ENCODE measurements around the gene C8A.

The C8A gene

GRCh38 chr1:56923201-56923600 is 68.6 kb downstream of the C8A start:
- DNase-seq (ENCODE audit: low read depth), result no peak
- no peak for TF ChIP-seq CTCF (conservative IDR thresholded peaks at IDR 0.05; ENCODE audit: control insufficient read depth, insufficient read depth, low read depth, low read length)

GRCh38 chr1:56924116-56924515 is 69.5 kb downstream of the C8A start:
- DNase-seq (ENCODE audit: low read depth), result no peak
- H3K4me3 ChIP-seq (ENCODE audit: control insufficient read depth, low read depth, low read length), result no peak overlapping the region
- no peak for TF ChIP-seq CTCF (conservative IDR thresholded peaks at IDR 0.05; ENCODE audit: control insufficient read depth, insufficient read depth, low read depth, low read length)

More at GRCh38 chr1:56923201-56923600, 68.6 kb downstream of the C8A start:
- H3K4me3 ChIP-seq (ENCODE audit: control insufficient read depth, low read depth, low read length), result no peak overlapping the region

- no peak for DNase-seq (ENCODE audit: low read depth)
- no peak overlapping the region for H3K4me3 ChIP-seq (ENCODE audit: control insufficient read depth, low read depth, low read length)
- TF ChIP-seq CTCF (conservative IDR thresholded peaks at IDR 0.05; ENCODE audit: control insufficient read depth, insufficient read depth, low read depth, low read length), result no peak
Measured at GRCh38 chr1:56925193-56925592, 70.6 kb downstream of the C8A start.

- DNase-seq (ENCODE audit: low read depth), result no peak
- TF ChIP-seq CTCF (conservative IDR thresholded peaks at IDR 0.05; ENCODE audit: control insufficient read depth, insufficient read depth, low read depth, low read length), result no peak
- no peak overlapping the region for H3K4me3 ChIP-seq (ENCODE audit: control insufficient read depth, low read depth, low read length)
Measured at GRCh38 chr1:56927171-56927570, 72.6 kb downstream of the C8A start.

GRCh38 chr1:56927986-56928385 is 73.4 kb downstream of the C8A start:
- no peak for DNase-seq (ENCODE audit: low read depth)
- no peak overlapping the region for H3K4me3 ChIP-seq (ENCODE audit: control insufficient read depth, low read depth, low read length)
- TF ChIP-seq CTCF (conservative IDR thresholded peaks at IDR 0.05; ENCODE audit: control insufficient read depth, insufficient read depth, low read depth, low read length), result no peak

- TF ChIP-seq CTCF (conservative IDR thresholded peaks at IDR 0.05; ENCODE audit: control insufficient read depth, insufficient read depth, low read depth, low read length), result no peak
- H3K4me3 ChIP-seq (ENCODE audit: control insufficient read depth, low read depth, low read length), result no peak overlapping the region
- no peak for DNase-seq (ENCODE audit: low read depth)
Measured at GRCh38 chr1:56929492-56929891, 74.9 kb downstream of the C8A start.

GRCh38 chr1:56931211-56931610 is 76.6 kb downstream of the C8A start:
- no peak overlapping the region for H3K4me3 ChIP-seq (ENCODE audit: control insufficient read depth, low read depth, low read length)
- DNase-seq (ENCODE audit: low read depth), result no peak
- no peak for TF ChIP-seq CTCF (conservative IDR thresholded peaks at IDR 0.05; ENCODE audit: control insufficient read depth, insufficient read depth, low read depth, low read length)

Data from fibroblast of mammary gland (primary cell).